ENCODE results near the gene IMPA2. TPM values are rescaled to one million over a fixed set of nuclear protein-coding genes. Genes with fewer than 3 reads are reported as not detected.

The IMPA2 gene
- total RNA-seq, 1 donor from 2014 or later = 53.4 TPM

- H3K27ac Mint-ChIP-seq = no peak overlapping the region
- no peaks in the 10 kb centered on the region for H3K36me3 Mint-ChIP-seq (ENCODE audit: insufficient read depth)
- no peak for TF ChIP-seq CTCF (IDR thresholded peaks at IDR 0.05; ENCODE audit: unreplicated experiment)
- H3K4me3 Mint-ChIP-seq (ENCODE audit: low read depth) = no peak overlapping the region
- H3K4me1 Mint-ChIP-seq (ENCODE audit: low read depth) = no peaks in the 10 kb centered on the region
- H3K27me3 Mint-ChIP-seq = peaks cover 20% of the 10 kb centered on the region
- DNase-seq (ENCODE audit: low spot score, unreplicated experiment) = no peak
- no peaks in the 10 kb centered on the region for H3K9me3 Mint-ChIP-seq (ENCODE audit: low read depth)
Observed at GRCh38 chr18:12046046-12046750, 64.9 kb downstream of the IMPA2 start.

GRCh38 chr18:12046751-12047335 lies 65.5 kb downstream of the IMPA2 start:
- Mint-ChIP-seq H3K4me1 (ENCODE audit: low read depth) (no peaks in the 10 kb centered on the region), H3K9me3 (ENCODE audit: low read depth) (no peaks in the 10 kb centered on the region), H3K36me3 (ENCODE audit: insufficient read depth) (no peaks in the 10 kb centered on the region), H3K27ac (no peak overlapping the region), H3K4me3 (ENCODE audit: low read depth) (no peak overlapping the region), H3K27me3 (peaks cover 15% of the 10 kb centered on the region)
- peak; percentile 35 for TF ChIP-seq CTCF (IDR thresholded peaks at IDR 0.05; ENCODE audit: unreplicated experiment)
- no peak for DNase-seq (ENCODE audit: low spot score, unreplicated experiment)

GRCh38 chr18:12048010-12048826 lies 66.9 kb downstream of the IMPA2 start:
- Mint-ChIP-seq H3K36me3 (ENCODE audit: insufficient read depth) (no peaks in the 10 kb centered on the region), H3K27me3 (peaks cover 15% of the 10 kb centered on the region), H3K4me1 (ENCODE audit: low read depth) (no peaks in the 10 kb centered on the region), H3K9me3 (ENCODE audit: low read depth) (no peaks in the 10 kb centered on the region), H3K4me3 (ENCODE audit: low read depth) (no peak overlapping the region), H3K27ac (no peak overlapping the region)
- DNase-seq (ENCODE audit: low spot score, unreplicated experiment) = no peak
- TF ChIP-seq CTCF (IDR thresholded peaks at IDR 0.05; ENCODE audit: unreplicated experiment) = no peak

- no peaks in the 10 kb centered on the region for H3K9me3 Mint-ChIP-seq (ENCODE audit: low read depth)
- no peak overlapping the region for H3K4me3 Mint-ChIP-seq (ENCODE audit: low read depth)
- peaks cover 15% of the 10 kb centered on the region for H3K27me3 Mint-ChIP-seq
- no peaks in the 10 kb centered on the region for H3K36me3 Mint-ChIP-seq (ENCODE audit: insufficient read depth)
- H3K27ac Mint-ChIP-seq = no peak overlapping the region
- TF ChIP-seq CTCF (IDR thresholded peaks at IDR 0.05; ENCODE audit: unreplicated experiment) = no peak
- no peaks in the 10 kb centered on the region for H3K4me1 Mint-ChIP-seq (ENCODE audit: low read depth)
- DNase-seq (ENCODE audit: low spot score, unreplicated experiment) = no peak
Observed at GRCh38 chr18:12048827-12049175, 67.5 kb downstream of the IMPA2 start.

- no peak for TF ChIP-seq CTCF (IDR thresholded peaks at IDR 0.05; ENCODE audit: unreplicated experiment)
- no peaks in the 10 kb centered on the region for H3K4me1 Mint-ChIP-seq (ENCODE audit: low read depth)
- H3K36me3 Mint-ChIP-seq (ENCODE audit: insufficient read depth) = no peaks in the 10 kb centered on the region
- H3K4me3 Mint-ChIP-seq (ENCODE audit: low read depth) = no peak overlapping the region
- no peaks in the 10 kb centered on the region for H3K9me3 Mint-ChIP-seq (ENCODE audit: low read depth)
- DNase-seq (ENCODE audit: low spot score, unreplicated experiment) = no peak
- H3K27me3 Mint-ChIP-seq = peaks cover 15% of the 10 kb centered on the region
- no peak overlapping the region for H3K27ac Mint-ChIP-seq
Observed at GRCh38 chr18:12049978-12050811, 68.9 kb downstream of the IMPA2 start.
